NT2/D1 (cell line): ENCODE results near the gene GASK1A.

Source experiments
- DNase-seq: peaks from one replicate; pipeline ENCODE4 v3.0.0-alpha.2; 2011; ENCODE audit warnings: low read depth, low spot score
- H3K27me3 ChIP-seq: 2 replicates; pipeline ENCODE4 v1.6.0; 2011; ENCODE audit warnings: mild to moderate bottlenecking; ENCODE audit not compliant: insufficient read length, insufficient read depth
- H3K36me3 ChIP-seq: 2 replicates; pipeline ENCODE4 v1.6.1; 2011; ENCODE audit warnings: mild to moderate bottlenecking, low read length, mixed read lengths; ENCODE audit not compliant: insufficient read depth, insufficient read length
- H3K4me1 ChIP-seq: 2 replicates; pipeline ENCODE4 v1.5.1; 2011; ENCODE audit not compliant: insufficient read depth, insufficient read length
- H3K4me3 ChIP-seq: 2 replicates; pipeline ENCODE4 v1.5.1; 2011; ENCODE audit warnings: low read depth; ENCODE audit not compliant: insufficient read length
- H3K9ac ChIP-seq: 2 replicates; pipeline ENCODE4 v1.6.0; 2011; ENCODE audit warnings: low read depth; ENCODE audit not compliant: insufficient read length
- H3K9me3 ChIP-seq: 2 replicates; pipeline ENCODE4 v1.5.1; 2011; ENCODE audit warnings: mild to moderate bottlenecking, low read length; ENCODE audit not compliant: insufficient read depth
- SUZ12 ChIP-seq: IDR thresholded peaks from 2 replicates; pipeline ENCODE4 v1.6.1; 2011; ENCODE audit not compliant: insufficient read length, insufficient read depth; ENCODE audit errors: extremely low read depth
- YY1 ChIP-seq: IDR thresholded peaks from 2 replicates; pipeline ENCODE4 v1.6.1; 2011; ENCODE audit not compliant: insufficient read length, insufficient read depth
- ZNF274 ChIP-seq: IDR thresholded peaks from 2 replicates; pipeline ENCODE4 v1.6.1; 2011; ENCODE audit warnings: mild to moderate bottlenecking, low read depth, low read length

Gene GASK1A

DNA sequence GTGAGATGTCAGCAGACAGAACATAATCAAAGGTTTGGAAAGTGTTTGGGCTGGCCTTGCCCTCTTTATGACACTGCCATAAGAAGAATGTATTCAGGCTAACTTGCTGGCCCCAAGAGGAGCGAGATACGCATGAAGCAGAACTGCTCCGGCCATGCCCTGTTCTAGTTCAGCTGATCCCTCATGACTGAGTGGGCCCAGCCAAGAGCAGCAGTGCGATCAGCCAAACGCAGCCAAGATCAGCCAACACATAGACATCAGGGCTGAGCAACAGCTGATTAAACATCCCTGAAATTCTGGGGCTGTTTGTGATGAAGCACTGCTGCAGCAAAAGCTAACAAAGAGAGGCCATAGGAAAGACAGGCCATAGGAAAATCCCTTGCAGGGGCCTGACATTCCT lies 102.7 kb downstream of the GASK1A start:
- H3K36me3 ChIP-seq = peaks cover 34% of the 10 kb centered on the region
- peaks cover 35% of the 10 kb centered on the region for H3K9me3 ChIP-seq
- no peak overlapping the region for H3K4me3 ChIP-seq
- H3K4me1 ChIP-seq = no peaks in the 10 kb centered on the region
- H3K27me3 ChIP-seq = no peaks in the 10 kb centered on the region
- TF ChIP-seq ZNF274 = no peak
- no peak for TF ChIP-seq YY1
- no peak for TF ChIP-seq SUZ12
- no peak for DNase-seq
- H3K9ac ChIP-seq = no peak overlapping the region

DNA sequence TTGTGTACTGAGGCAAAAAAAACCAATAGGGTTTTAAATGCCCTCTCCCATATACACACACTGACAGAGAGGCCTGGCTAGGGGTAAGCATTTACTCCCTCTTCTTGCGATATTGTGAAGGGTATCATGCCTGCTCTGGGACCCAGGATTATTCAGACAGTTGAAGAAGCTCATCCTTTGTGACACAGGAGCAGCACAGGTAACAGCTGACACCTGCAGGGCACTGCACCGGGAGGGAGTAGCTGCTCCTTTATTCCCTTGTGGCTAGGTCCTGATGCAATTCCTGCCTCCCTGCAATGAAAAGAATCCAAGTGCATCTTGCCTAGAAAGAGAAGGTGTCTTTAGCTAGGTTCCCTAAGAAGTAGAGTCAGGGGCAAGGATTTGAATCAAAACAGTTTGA lies 103.3 kb downstream of the GASK1A start:
- no peak for DNase-seq
- H3K27me3 ChIP-seq = no peaks in the 10 kb centered on the region
- TF ChIP-seq YY1 = no peak
- H3K9me3 ChIP-seq = peaks cover 35% of the 10 kb centered on the region
- H3K4me3 ChIP-seq = no peak overlapping the region
- H3K4me1 ChIP-seq = no peaks in the 10 kb centered on the region
- peaks cover 34% of the 10 kb centered on the region for H3K36me3 ChIP-seq
- H3K9ac ChIP-seq = no peak overlapping the region

DNA sequence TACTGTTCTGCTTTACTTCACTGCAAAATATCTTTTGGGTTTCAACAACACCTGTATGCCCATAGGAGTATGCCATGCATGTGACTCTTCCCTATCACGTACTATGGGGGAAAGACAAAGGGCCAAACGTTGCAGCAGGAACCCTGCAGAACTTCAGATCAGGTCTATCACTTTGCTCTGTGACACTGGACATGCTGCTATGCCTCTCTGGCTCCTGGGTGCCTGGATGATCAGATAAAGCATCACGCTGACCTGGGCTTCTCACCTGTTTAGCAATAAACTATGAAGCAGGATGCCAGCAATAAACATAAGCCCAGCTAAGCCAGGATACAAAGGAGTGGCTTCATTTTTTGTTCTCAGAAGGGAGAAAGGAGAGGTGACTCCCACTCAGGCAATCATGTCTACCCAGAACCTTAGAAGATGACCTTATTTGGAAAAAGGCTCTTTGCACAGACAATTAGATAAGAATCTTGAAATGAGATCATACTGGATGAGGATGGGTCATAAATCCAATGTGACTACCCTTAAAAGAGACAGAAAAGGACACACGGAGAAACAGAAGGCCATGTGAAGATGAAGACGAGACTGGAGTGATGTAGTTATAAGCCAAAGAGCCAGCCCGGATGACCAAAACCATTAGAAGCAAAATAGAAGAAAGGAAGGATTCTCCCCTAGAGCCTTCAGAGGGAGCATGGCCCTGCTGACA lies 107.5 kb downstream of the GASK1A start:
- no peaks in the 10 kb centered on the region for H3K36me3 ChIP-seq
- peaks cover 25% of the 10 kb centered on the region for H3K9me3 ChIP-seq
- no peaks in the 10 kb centered on the region for H3K4me1 ChIP-seq
- H3K9ac ChIP-seq = no peak overlapping the region
- no peaks in the 10 kb centered on the region for H3K27me3 ChIP-seq
- no peak for DNase-seq
- TF ChIP-seq ZNF274 (no peak), SUZ12 (no peak), YY1 (no peak)
- H3K4me3 ChIP-seq = no peak overlapping the region

DNA sequence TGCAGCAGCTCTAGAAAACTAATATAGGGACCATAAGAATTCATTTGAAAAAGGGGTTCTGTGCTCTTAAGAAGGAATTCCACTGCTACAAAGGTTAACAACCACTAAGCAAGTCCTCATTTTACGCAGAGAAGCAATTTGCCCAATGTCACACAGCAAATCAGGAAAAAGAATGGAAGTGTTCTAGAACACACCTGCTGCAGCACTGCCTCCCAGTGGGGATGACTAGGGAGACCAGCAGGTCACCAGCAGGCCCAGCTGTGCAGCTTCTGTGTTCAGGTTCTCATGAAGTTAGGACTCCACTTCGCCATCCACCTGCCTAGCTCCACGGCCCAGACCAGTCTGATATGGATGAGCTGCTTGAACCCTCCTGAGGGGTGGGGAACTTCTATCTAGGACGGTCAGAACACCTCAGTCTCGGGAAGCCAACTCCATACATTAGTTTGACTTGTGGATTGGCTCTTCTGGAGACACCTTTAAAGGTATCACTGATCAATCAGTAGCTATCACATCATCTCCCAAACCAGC lies 108.2 kb downstream of the GASK1A start:
- TF ChIP-seq ZNF274 (no peak), YY1 (no peak)
- no peak for DNase-seq
- no peak overlapping the region for H3K4me3 ChIP-seq
- H3K9me3 ChIP-seq = peaks cover 18% of the 10 kb centered on the region
- H3K27me3 ChIP-seq = no peaks in the 10 kb centered on the region
- no peaks in the 10 kb centered on the region for H3K4me1 ChIP-seq
- no peaks in the 10 kb centered on the region for H3K36me3 ChIP-seq
- no peak overlapping the region for H3K9ac ChIP-seq

DNA sequence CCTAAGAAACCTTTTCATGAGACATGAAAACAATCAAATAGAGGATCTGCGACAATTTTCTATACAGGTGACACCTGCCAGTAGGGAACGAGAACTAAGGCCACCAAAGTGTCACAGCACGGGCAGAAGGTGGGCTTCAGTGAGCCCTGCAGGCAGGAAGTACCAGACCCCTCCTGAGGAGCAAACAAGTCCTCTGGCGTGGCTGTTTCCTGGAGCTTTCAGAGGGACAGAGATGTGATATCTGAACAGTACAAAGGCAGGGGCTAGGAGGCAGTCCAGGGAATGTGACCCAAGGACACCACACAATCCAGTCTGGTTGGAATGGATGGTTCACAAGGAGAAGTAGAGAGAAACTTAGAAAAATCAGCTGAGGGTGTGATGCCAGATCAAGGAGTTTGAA lies 110.0 kb downstream of the GASK1A start:
- no peak overlapping the region for H3K4me3 ChIP-seq
- no peaks in the 10 kb centered on the region for H3K27me3 ChIP-seq
- no peak for TF ChIP-seq ZNF274
- TF ChIP-seq SUZ12 = no peak
- TF ChIP-seq YY1 = no peak
- DNase-seq = no peak
- no peak overlapping the region for H3K9ac ChIP-seq
- H3K4me1 ChIP-seq = no peaks in the 10 kb centered on the region
- H3K9me3 ChIP-seq = 0 out of 2 replicates have a peak, but pooled peaks cover under 1% of the 10 kb centered on the region
- no peaks in the 10 kb centered on the region for H3K36me3 ChIP-seq

DNA sequence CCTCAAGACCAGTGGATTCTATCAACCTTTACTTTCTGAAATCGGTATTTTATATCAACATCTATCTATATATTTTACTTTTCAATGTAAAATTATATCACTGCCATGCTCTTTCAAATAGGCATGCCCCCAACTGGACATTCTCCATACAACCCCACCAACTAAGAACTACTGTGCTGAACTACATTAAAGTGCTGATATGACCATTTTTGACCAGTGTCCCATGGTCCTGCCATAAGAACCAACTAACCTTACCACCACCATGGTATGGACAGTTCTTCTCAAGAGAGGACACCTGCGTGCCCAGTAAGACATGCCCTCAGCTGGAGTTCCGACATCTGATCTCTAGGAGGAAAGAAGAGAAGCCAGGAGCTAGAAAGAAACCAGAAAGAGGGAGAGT lies 111.1 kb downstream of the GASK1A start:
- Histone ChIP-seq H3K4me3 (no peak overlapping the region), H3K36me3 (no peaks in the 10 kb centered on the region), H3K4me1 (no peaks in the 10 kb centered on the region), H3K27me3 (no peaks in the 10 kb centered on the region), H3K9ac (no peak overlapping the region), H3K9me3 (no peaks in the 10 kb centered on the region)
- TF ChIP-seq YY1 = no peak
- TF ChIP-seq SUZ12 = no peak
- no peak for TF ChIP-seq ZNF274
- DNase-seq = no peak

DNA sequence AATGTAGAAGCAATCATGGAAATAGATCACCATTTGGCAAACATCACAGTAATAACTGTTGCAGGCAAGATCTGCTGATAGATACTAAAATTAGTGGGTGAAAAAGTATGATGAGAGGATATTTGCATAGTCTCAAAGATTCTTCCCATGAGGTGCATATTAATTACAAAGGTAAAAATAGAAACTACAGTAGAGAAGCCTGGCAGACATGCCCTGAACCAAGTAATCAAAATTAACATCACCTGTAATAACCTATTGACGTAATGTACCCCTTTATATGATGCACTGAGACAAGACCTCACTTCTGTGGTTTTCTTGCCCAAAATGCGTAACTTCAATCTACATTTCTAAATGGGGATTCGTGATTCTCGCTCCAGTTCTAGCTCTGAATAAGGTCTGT lies 112.4 kb downstream of the GASK1A start:
- Histone ChIP-seq H3K4me3 (no peak overlapping the region), H3K27me3 (no peaks in the 10 kb centered on the region), H3K9me3 (no peaks in the 10 kb centered on the region), H3K36me3 (no peaks in the 10 kb centered on the region), H3K9ac (no peak overlapping the region), H3K4me1 (no peaks in the 10 kb centered on the region)
- DNase-seq = no peak
- TF ChIP-seq SUZ12 (no peak), YY1 (no peak), ZNF274 (no peak)
